Measurements from ENCODE around the gene HSPA6.
"Not testable (repeated sequence)": the region's sequence is repeated elsewhere in the genome, so short reads cannot be mapped to it uniquely, and the experiment has no call there.

The HSPA6 gene

GRCh38 chr1:161563522-161563921, 39.2 kb downstream of the HSPA6 start:
- DNase-seq: not testable (repeated sequence)

GRCh38 chr1:161566602-161566960, 42.2 kb downstream of the HSPA6 start:
- not testable (repeated sequence) for DNase-seq

- DNase-seq: not testable (repeated sequence)
Observed at GRCh38 chr1:161571703-161572102, 47.4 kb downstream of the HSPA6 start.

Measured in activated CD4-positive, alpha-beta T cell treated with anti-CD3 and anti-CD28 coated beads, Interleukin-10, Interleukin-2, amounts not matched to agents 100 ng/mL and 50 ng/mL, durations not matched to agents 16 hours and 8 hours (primary cell).